Right lobe of liver (tissue), 6 donors: Measurements from ENCODE around the gene LRIG3. TPM values are rescaled to one million over a fixed set of nuclear protein-coding genes. Genes with fewer than 3 reads are reported as not detected.

Experiments
- ATAC-seq, 4 donors: fragments of 200-7000 bp; cut with Tn5 transposase; one replicate each; pipeline ENCODE4 v1.9.1; 2020; ENCODE audit warnings: mild to moderate bottlenecking in 4 of 4, moderate library complexity in 4 of 4
- DNase-seq, 3 donors: peaks; one replicate each; pipeline ENCODE4 v3.0.0-alpha.2; 2020
- H3K27ac ChIP-seq, 3 donors: fragments of 200-600 bp; one replicate each; pipeline ENCODE4 v1.8.0; 2022
- H3K27me3 ChIP-seq, 2 donors: fragments of 200-600 bp; one replicate each; pipeline ENCODE4 v1.8.0; 2022
- H3K36me3 ChIP-seq, 4 donors: fragments of 200-600 bp; sonication (generic) in 1 of 4; one replicate each; pipeline versions ENCODE4 v1.5.1 to v1.8.0; 2017 to 2022; ENCODE audit warnings: control low read depth in 1 of 4
- H3K4me1 ChIP-seq, 4 donors: fragments of 200-600 bp; sonication (generic) in 1 of 4; one replicate each; pipeline versions ENCODE4 v1.5.1 to v1.8.0; 2017 to 2022; ENCODE audit warnings: control low read depth in 1 of 4
- H3K4me3 ChIP-seq, 3 donors: fragments of 200-600 bp; one replicate each; pipeline ENCODE4 v1.8.0; 2022
- H3K9me3 ChIP-seq, 4 donors: fragments of 200-600 bp; sonication (generic) in 1 of 4; one replicate each; pipeline versions ENCODE4 v1.5.1 to v1.8.0; 2017 to 2022; ENCODE audit warnings: control low read depth in 1 of 4
- POLR2A ChIP-seq: fragments of 450-650 bp; IDR thresholded peaks from one replicate; pipeline ENCODE4 v1.6.1; 2017; ENCODE audit warnings: antibody characterized with exemption, mild to moderate bottlenecking
- WGBS: methylation state at CpG from one replicate; pipeline ENCODE4 v1.1.6; 2018; ENCODE audit warnings: low coverage, low lambda C conversion rate; ENCODE audit not compliant: insufficient coverage; ENCODE audit errors: missing lambda C conversion rate; 5-methylcytosine and 5-hydroxymethylcytosine counted together
- intact Hi-C, 2 donors: fragments of 100-400 bp; cut with DNase I; formaldehyde crosslinking; loops; one replicate each; pipeline versions ENCODE4 v1.11.2 to v1.14.1; 2022
- total RNA-seq, 6 experiments: library from RNA; depleted of rRNA in 2 of 6; stranded (reverse); fragments of >200 nt in 2 of 6; fragmentation: NEBNext Ultra II Directional in 3 of 6; extraction: Animal tissue kit (Norgen Biotek cat#: 25700) in 3 of 6; gene quantifications; one replicate each; pipeline versions ENCODE4 v1.1.0 to v1.2.4, GENCODE V29; 2016 to 2023
- TF ChIP-seq, protein P1 (sequence below), 4 donors: fragments of 200-600 bp in 3 of 4; fragments of 450-650 bp in 1 of 4; IDR thresholded peaks; one replicate each; pipeline versions ENCODE4 v1.5.1 to v1.8.0; 2016 to 2022; ENCODE audit warnings: antibody characterized with exemption in 4 of 4, mild to moderate bottlenecking in 2 of 4
- donor health status: DM: no; HTN: yes; CAD: no.
- donor health status: DM: no; HTN: no; CAD: no.
- donor health status: DM: no; HTN: no; CAD: no.
- donor health status: DM: no; HTN: yes; CAD: no.
- donor health status: DM: no; HTN: yes; CAD: no.

The LRIG3 gene
- total RNA-seq, 6 experiments from 2014 or later, result 4.2 to 13.3 (median 8.9) TPM

DNA sequence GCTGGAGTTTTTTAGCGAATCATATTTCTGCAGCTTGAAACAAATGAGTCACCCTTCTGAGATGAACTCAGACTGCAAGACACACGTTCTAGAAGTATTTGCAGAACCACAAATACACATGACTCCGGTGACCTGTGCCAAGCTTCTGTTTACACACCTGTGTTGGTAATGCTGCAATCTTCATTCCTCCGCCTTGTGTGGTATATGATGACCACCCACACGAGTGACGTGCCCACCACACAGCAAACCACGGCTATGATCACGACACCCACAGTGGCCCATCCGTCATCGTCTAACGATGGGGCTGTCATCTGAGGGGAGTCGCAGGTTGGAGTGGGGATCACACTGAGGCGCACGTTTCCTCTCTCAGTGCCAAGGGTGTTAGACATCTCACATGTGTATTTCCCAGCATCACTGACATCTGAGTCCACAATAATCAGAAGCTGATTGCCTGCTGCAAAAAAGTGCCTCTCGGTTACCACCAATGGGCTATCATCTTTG is 43.0 kb downstream of the LRIG3 start:
- no peaks in the 10 kb centered on the region for H3K27me3 ChIP-seq
- peak overlapping the region in 2 of 3 donors; percentile 23 to 39 for H3K27ac ChIP-seq
- H3K36me3 ChIP-seq, result peaks cover 0 to 91% (median 19%) of the 10 kb centered on the region in 4 donors
- 31% methylated on average over 2 of the region's 15 CpGs for WGBS
- intact Hi-C loops, result no loop called here
- no peaks in the 10 kb centered on the region for H3K9me3 ChIP-seq
- DNase-seq, result peak; percentile 61 to 72 (median 64)
- no peak for TF ChIP-seq POLR2A
- TF ChIP-seq, protein P1, sequence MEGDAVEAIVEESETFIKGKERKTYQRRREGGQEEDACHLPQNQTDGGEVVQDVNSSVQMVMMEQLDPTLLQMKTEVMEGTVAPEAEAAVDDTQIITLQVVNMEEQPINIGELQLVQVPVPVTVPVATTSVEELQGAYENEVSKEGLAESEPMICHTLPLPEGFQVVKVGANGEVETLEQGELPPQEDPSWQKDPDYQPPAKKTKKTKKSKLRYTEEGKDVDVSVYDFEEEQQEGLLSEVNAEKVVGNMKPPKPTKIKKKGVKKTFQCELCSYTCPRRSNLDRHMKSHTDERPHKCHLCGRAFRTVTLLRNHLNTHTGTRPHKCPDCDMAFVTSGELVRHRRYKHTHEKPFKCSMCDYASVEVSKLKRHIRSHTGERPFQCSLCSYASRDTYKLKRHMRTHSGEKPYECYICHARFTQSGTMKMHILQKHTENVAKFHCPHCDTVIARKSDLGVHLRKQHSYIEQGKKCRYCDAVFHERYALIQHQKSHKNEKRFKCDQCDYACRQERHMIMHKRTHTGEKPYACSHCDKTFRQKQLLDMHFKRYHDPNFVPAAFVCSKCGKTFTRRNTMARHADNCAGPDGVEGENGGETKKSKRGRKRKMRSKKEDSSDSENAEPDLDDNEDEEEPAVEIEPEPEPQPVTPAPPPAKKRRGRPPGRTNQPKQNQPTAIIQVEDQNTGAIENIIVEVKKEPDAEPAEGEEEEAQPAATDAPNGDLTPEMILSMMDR (IDR thresholded peaks at IDR 0.05), result no peak
- ATAC-seq, result peak; percentile 92 to 98 (median 98)
- H3K4me3 ChIP-seq, result no peak overlapping the region
- H3K4me1 ChIP-seq, result peaks cover 0 to 10% (median 0%) of the 10 kb centered on the region in 4 donors

DNA sequence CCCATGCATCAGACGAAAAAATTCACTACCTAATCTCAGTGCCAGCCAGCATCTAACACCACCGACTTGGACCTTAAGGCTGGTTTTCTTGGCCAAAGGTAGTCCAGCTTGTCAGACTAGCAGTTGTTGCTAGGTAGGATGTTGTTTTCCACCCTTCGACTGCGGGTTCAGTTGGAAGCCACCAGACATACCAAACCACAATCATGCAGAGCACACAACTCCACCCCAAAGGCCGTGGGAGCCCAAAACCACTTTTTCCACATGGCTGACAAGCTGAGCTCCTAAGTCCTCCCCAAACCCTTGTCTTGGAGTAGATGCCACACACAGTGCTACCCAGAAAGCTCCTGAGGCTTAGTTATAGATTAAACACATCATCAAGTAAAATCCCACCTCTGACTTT is 46.8 kb downstream of the LRIG3 start:
- Histone ChIP-seq H3K4me3 (no peak overlapping the region), H3K27me3 (no peaks in the 10 kb centered on the region), H3K9me3 (no peaks in the 10 kb centered on the region), H3K4me1 (peaks cover 0 to 10% (median 0%) of the 10 kb centered on the region in 4 donors), H3K27ac (no peak overlapping the region), H3K36me3 (peaks cover 0 to 57% (median 15%) of the 10 kb centered on the region in 4 donors)
- TF ChIP-seq POLR2A, result no peak
- TF ChIP-seq, protein P1 (IDR thresholded peaks at IDR 0.05), result no peak
- intact Hi-C loops, result no loop called here
- ATAC-seq, result no peak
- WGBS, result 98% methylated on average over 5 of the region's 5 CpGs
- DNase-seq, result no peak

DNA sequence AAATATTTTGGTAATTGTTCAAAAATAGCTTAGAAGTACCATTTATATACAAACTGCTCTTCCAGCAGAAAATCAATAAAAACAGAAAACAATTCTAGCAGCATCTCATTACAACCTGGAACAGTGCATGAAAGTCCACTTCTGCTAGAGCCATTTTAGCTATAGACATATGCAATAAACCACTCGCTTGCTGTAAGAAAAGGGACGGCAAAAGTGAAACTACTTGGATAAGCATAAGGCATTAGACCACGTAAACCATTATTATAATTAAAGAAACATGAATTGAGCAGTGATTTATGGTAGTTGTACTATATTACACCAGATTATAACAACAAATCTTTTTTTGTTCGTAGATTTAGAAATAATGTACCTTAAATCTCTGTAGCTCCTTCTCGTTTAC is 48.7 kb downstream of the LRIG3 start:
- TF ChIP-seq POLR2A, result no peak
- TF ChIP-seq, protein P1 (IDR thresholded peaks at IDR 0.05), result no peak
- Histone ChIP-seq H3K4me1 (no peaks in the 10 kb centered on the region), H3K36me3 (peaks cover 0 to 41% (median 11%) of the 10 kb centered on the region in 4 donors), H3K27me3 (no peaks in the 10 kb centered on the region), H3K27ac (no peak overlapping the region), H3K9me3 (no peaks in the 10 kb centered on the region), H3K4me3 (no peak overlapping the region)
- intact Hi-C loops, result no loop called here
- ATAC-seq (no peak), DNase-seq (no peak)
- WGBS, result 69% methylated on average over 5 of the region's 5 CpGs

DNA sequence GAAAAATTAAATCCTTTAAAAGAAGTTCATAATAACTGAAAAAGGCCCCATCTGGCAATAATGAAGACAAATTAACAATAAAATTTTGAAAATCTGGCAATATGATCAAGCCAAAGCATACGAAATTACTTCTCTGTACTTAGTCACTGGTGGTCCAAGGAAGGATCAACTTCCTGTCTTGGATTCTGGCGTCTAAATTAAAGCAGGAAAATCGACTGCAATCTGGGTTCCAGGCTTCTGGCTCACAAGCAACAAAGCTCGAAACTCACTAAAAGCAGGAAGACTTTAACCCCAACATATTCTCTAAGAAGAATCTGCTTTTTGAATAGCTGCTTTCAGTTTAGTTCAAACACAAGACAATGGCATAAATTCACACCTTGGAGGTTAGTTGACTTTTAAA is 49.7 kb downstream of the LRIG3 start:
- Histone ChIP-seq H3K36me3 (peaks cover 0 to 32% (median 10%) of the 10 kb centered on the region in 4 donors), H3K4me1 (no peaks in the 10 kb centered on the region), H3K4me3 (no peak overlapping the region), H3K27ac (no peak overlapping the region), H3K9me3 (no peaks in the 10 kb centered on the region), H3K27me3 (no peaks in the 10 kb centered on the region)
- 48% methylated on average over 4 of the region's 4 CpGs for WGBS
- ATAC-seq (no peak), DNase-seq (no peak)
- intact Hi-C loops, result no loop called here
- TF ChIP-seq, protein P1 (IDR thresholded peaks at IDR 0.05), result no peak
- no peak for TF ChIP-seq POLR2A
